Activated naive CD8-positive, alpha-beta T cell treated with anti-CD3 and anti-CD28 coated beads, Interleukin-2, amount 10 ng/mL, durations not matched to agents 7 days and 5 days (primary cell): Measurements from ENCODE around the gene LCA5L. TPM values are rescaled to one million over a fixed set of nuclear protein-coding genes. Genes with fewer than 3 reads are reported as not detected.
"Not testable (repeated sequence)": the region's sequence is repeated elsewhere in the genome, so short reads cannot be mapped to it uniquely, and the experiment has no call there.

ENCODE experiments used
- ATAC-seq: fragments of 150-1000 bp; cut with Tn5 transposase; one replicate; pipeline ENCODE4 v1.10.0; 2021; ENCODE audit warnings: low read depth, moderate library complexity
- POLR2A ChIA-PET: fragments of 350-600 bp; sonication (Branson Sonifier 250); formaldehyde crosslinking; loops from one replicate; lab custom pipeline; 2021; ENCODE audit warnings: antibody characterized with exemption; lab: Charles Lee
- DNase-seq: peaks from one replicate; pipeline ENCODE4 v3.0.0; 2021
- H3K27ac Mint-ChIP-seq: one replicate; pipeline ENCODE4 v1.8.0; 2022; ENCODE audit warnings: mild to moderate bottlenecking, mixed read lengths
- H3K27me3 Mint-ChIP-seq: one replicate; pipeline ENCODE4 v1.8.0; 2022; ENCODE audit warnings: mild to moderate bottlenecking, moderate library complexity, mixed read lengths
- H3K36me3 Mint-ChIP-seq: one replicate; pipeline ENCODE4 v1.8.0; 2021; ENCODE audit warnings: mild to moderate bottlenecking, mixed read lengths
- H3K4me1 Mint-ChIP-seq: one replicate; pipeline ENCODE4 v1.8.0; 2021; ENCODE audit warnings: mixed read lengths
- H3K4me3 Mint-ChIP-seq: one replicate; pipeline ENCODE4 v1.8.0; 2022; ENCODE audit warnings: mild to moderate bottlenecking, moderate library complexity, mixed read lengths
- H3K9me3 Mint-ChIP-seq: one replicate; pipeline ENCODE4 v1.8.0; 2021; ENCODE audit warnings: mixed read lengths
- total RNA-seq, 2 experiments: library from RNA; stranded (reverse); gene quantifications; one replicate each; pipeline ENCODE4 v1.2.3, GENCODE V29; 2021

LCA5L gene
- total RNA-seq, 2 experiments from 2014 or later, result not detected

- Mint-ChIP-seq H3K27ac (no peak overlapping the region), H3K36me3 (no peaks in the 10 kb centered on the region), H3K9me3 (no peaks in the 10 kb centered on the region), H3K27me3 (peaks cover 21% of the 10 kb centered on the region), H3K4me1 (peaks cover 8% of the 10 kb centered on the region), H3K4me3 (no peak overlapping the region)
- POLR2A ChIA-PET, result interaction anchor here (1.1 kb wide), 1 partner anchor 258 kb away, joined by 3 read pairs; no protein-coding TSS in a partner anchor
- ATAC-seq, result no peak
- DNase-seq, result no peak
These were observed 3.8 kb downstream of the LCA5L start for GRCh38 chr21:39441502-39442475.

DNA sequence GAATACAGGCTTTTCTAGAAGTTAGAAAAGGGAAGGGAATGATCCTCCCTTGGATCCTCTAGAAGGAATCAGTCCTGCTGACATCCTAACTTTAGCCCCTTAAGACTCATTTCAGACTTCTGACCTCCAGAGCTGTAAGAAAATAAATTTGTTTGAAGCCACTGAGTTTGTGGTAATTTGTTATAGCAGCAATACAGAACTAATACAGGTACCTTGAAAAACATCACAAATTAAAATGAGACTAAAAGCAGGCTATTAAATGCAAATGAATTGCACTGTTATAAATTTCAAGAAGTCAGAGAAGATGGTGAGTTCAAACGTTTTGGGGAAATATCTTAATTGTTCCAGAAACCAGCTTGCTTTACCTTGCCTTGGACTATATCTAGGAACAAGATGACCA lies 6.3 kb downstream of the LCA5L start:
- H3K36me3 Mint-ChIP-seq, result no peaks in the 10 kb centered on the region
- POLR2A ChIA-PET, result no interaction called here
- H3K27ac Mint-ChIP-seq, result no peak overlapping the region
- no peaks in the 10 kb centered on the region for H3K9me3 Mint-ChIP-seq
- no peak overlapping the region for H3K4me3 Mint-ChIP-seq
- peaks cover 16% of the 10 kb centered on the region for H3K27me3 Mint-ChIP-seq
- ATAC-seq (no peak), DNase-seq (no peak)
- no peaks in the 10 kb centered on the region for H3K4me1 Mint-ChIP-seq

DNA sequence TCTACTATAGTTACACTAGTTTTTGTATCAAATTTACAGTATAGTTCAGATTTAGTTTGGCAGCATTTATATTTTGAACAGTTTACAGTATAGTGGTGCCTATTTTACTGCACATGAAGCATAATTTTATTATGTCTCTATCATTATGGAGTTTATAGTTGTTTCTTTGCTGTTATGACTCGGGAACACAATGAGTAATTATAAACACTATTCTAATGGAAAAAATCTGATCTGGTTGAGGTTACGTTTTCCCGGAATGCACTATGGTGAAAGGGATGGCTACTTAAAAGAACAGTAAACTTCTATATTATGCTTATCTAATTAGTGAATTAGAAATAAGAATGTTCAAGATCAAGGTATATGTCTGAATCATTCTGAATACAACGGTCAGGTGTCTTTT lies 10.6 kb downstream of the LCA5L start:
- H3K36me3 Mint-ChIP-seq, result no peaks in the 10 kb centered on the region
- peaks cover 17% of the 10 kb centered on the region for H3K27me3 Mint-ChIP-seq
- no peaks in the 10 kb centered on the region for H3K4me1 Mint-ChIP-seq
- no peak overlapping the region for H3K4me3 Mint-ChIP-seq
- DNase-seq (no peak), ATAC-seq (no peak)
- H3K9me3 Mint-ChIP-seq, result no peaks in the 10 kb centered on the region
- no peak overlapping the region for H3K27ac Mint-ChIP-seq
- POLR2A ChIA-PET, result interaction anchor here (0.6 kb wide), 1 partner anchor 47 kb away, joined by 3 read pairs; no protein-coding TSS in a partner anchor

DNA sequence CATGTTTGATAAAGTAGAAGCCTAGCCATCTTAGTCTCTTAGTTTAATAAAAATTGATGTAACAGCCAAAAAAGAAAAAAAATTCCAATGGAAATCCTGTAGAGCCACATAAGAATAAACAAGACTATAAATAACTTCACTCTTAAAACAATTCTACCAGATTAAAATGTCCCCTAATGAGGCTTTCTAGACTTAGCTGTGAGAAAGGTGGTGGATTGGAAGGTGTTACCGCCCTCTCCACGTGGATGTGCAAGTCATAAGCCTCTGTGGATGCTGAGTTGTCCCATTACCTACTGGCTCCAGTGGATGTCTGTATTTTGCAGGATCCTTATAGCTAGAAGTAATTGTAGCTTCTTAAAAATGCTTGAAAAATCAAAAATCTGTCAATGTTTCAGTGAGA lies 14.6 kb downstream of the LCA5L start:
- POLR2A ChIA-PET, result interaction anchor here (0.6 kb wide), 1 partner anchor 63 kb away, joined by 4 read pairs; no protein-coding TSS in a partner anchor
- ATAC-seq, result no peak
- Mint-ChIP-seq H3K36me3 (no peaks in the 10 kb centered on the region), H3K27ac (no peak overlapping the region), H3K4me1 (no peaks in the 10 kb centered on the region), H3K27me3 (peaks cover 6% of the 10 kb centered on the region), H3K4me3 (no peak overlapping the region), H3K9me3 (no peaks in the 10 kb centered on the region)
- no peak for DNase-seq

DNA sequence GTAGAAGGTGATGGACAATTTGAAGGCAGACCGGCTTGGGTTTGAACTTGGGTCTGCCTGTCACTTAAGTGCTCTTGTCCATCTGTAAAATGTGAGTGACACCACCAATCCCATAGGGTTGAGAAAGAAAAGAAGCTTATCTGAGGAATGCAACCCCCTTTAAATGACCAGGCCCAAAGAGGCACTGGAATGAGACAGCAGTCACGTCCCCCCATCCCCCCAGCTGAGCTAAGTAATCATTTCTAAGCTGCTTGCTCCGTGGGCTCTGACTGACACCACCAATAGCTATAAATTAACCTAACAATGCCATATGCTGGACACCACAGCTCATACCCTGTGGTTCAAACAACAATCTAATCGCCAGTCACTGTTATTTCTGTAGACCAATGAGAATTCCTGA lies 15.1 kb downstream of the LCA5L start:
- Mint-ChIP-seq H3K27ac (no peak overlapping the region), H3K9me3 (no peaks in the 10 kb centered on the region), H3K36me3 (no peaks in the 10 kb centered on the region), H3K4me1 (no peaks in the 10 kb centered on the region), H3K4me3 (no peak overlapping the region), H3K27me3 (peaks cover 6% of the 10 kb centered on the region)
- ATAC-seq (no peak), DNase-seq (no peak)
- POLR2A ChIA-PET, result interaction anchor here (0.6 kb wide), 1 partner anchor 62 kb away, joined by 4 read pairs; no protein-coding TSS in a partner anchor

GRCh38 chr21:39430016-39430415 lies 15.6 kb downstream of the LCA5L start:
- H3K27ac Mint-ChIP-seq, result no peak overlapping the region
- peaks cover 6% of the 10 kb centered on the region for H3K27me3 Mint-ChIP-seq
- no peaks in the 10 kb centered on the region for H3K9me3 Mint-ChIP-seq
- no peaks in the 10 kb centered on the region for H3K36me3 Mint-ChIP-seq
- no peak overlapping the region for H3K4me3 Mint-ChIP-seq
- no peak for ATAC-seq
- POLR2A ChIA-PET, result no interaction called here
- no peaks in the 10 kb centered on the region for H3K4me1 Mint-ChIP-seq
- no peak for DNase-seq

- POLR2A ChIA-PET, result no interaction called here
- Mint-ChIP-seq H3K4me3 (no peak overlapping the region), H3K9me3 (no peaks in the 10 kb centered on the region), H3K27me3 (peaks cover 6% of the 10 kb centered on the region), H3K4me1 (no peaks in the 10 kb centered on the region), H3K36me3 (no peaks in the 10 kb centered on the region), H3K27ac (no peak overlapping the region)
- no peak for ATAC-seq
- DNase-seq, result no peak
These were observed 16.1 kb downstream of the LCA5L start for GRCh38 chr21:39429445-39429844.

DNA sequence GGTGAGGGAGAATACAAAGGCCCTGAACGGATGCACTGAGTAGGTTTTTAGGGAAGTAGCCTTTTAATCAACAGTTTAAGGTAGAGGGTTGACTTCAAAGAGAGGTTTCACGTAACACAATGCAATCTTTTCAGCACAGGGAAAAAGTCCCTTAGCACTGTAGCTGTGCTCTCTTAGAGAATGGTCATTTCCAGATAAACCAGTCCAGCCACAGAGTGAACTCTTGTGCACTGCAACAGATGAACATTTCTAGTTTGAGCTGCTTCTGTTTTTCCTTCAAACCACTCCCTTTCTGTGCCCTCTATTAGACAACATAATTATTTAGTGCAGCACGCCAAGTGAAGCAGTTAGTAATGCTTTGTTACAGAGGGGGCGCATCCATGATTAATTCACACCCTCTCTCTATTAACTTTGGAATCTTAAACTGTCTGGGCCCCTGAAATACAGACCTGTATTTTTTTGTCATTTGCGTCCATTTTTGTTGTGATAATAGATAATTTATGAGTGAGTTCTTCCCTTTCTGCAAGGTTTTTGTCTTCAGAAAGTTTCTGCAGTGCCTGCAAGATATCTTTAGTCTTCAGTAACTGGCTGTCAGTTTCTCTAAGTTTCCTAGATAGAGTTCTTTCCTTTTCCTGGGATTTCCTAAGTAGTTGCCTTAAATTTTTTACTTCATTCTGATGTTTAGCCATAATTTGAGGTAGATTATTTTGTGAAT lies 22.9 kb downstream of the LCA5L start:
- Mint-ChIP-seq H3K27ac (no peak overlapping the region), H3K36me3 (no peaks in the 10 kb centered on the region), H3K4me3 (no peak overlapping the region), H3K4me1 (no peaks in the 10 kb centered on the region), H3K27me3 (no peaks in the 10 kb centered on the region), H3K9me3 (no peaks in the 10 kb centered on the region)
- ATAC-seq (no peak), DNase-seq (no peak)
- POLR2A ChIA-PET, result no interaction called here

DNA sequence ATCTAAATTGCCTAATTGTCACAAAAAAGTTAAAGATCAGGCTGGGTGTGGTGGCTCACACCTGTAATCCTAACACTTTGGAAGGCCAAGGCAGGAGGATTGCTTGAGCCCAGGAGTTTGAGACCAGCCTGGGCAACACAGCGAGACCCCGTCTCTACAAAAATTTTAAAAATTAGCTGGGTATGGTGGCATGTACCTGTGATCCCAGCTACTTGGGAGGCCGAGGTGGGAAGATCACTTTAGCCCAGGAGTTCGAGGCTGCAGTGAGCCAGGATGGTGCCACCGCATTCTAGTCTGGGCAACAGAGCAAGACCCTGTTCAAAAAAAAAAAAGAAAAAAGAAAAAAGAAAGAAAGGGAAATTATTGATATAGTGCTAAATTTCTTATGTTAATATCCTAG lies 26.4 kb downstream of the LCA5L start:
- H3K27me3 Mint-ChIP-seq, DNase-seq: not testable (repeated sequence)

GRCh38 chr21:39406065-39406464 lies 39.5 kb downstream of the LCA5L start:
- no peak for DNase-seq
- no peak overlapping the region for H3K27ac Mint-ChIP-seq
- H3K4me3 Mint-ChIP-seq, result no peak overlapping the region
- H3K36me3 Mint-ChIP-seq, result peaks cover 13% of the 10 kb centered on the region
- H3K27me3 Mint-ChIP-seq, result no peaks in the 10 kb centered on the region
- peaks cover 6% of the 10 kb centered on the region for H3K9me3 Mint-ChIP-seq
- H3K4me1 Mint-ChIP-seq, result no peaks in the 10 kb centered on the region
- POLR2A ChIA-PET, result no interaction called here
- no peak for ATAC-seq

More for the DNA sequence above, 26.4 kb downstream of the LCA5L start:
- H3K27ac Mint-ChIP-seq, H3K9me3 Mint-ChIP-seq, H3K4me3 Mint-ChIP-seq, ATAC-seq, H3K36me3 Mint-ChIP-seq, H3K4me1 Mint-ChIP-seq: not testable (repeated sequence)
- POLR2A ChIA-PET, result interaction anchor here (0.7 kb wide), 1 partner anchor 1586 kb away, joined by 3 read pairs; no protein-coding TSS in a partner anchor

- Mint-ChIP-seq H3K4me3 (no peak overlapping the region), H3K36me3 (peaks cover 12% of the 10 kb centered on the region), H3K4me1 (no peaks in the 10 kb centered on the region), H3K27me3 (no peaks in the 10 kb centered on the region), H3K27ac (no peak overlapping the region), H3K9me3 (no peaks in the 10 kb centered on the region)
- ATAC-seq (no peak), DNase-seq (no peak)
- POLR2A ChIA-PET, result no interaction called here
These were observed 45.4 kb downstream of the LCA5L start for GRCh38 chr21:39400173-39400572.

GRCh38 chr21:39397646-39398385 lies 47.8 kb downstream of the LCA5L start:
- Mint-ChIP-seq H3K9me3 (no peaks in the 10 kb centered on the region), H3K4me3 (no peak overlapping the region), H3K27me3 (no peaks in the 10 kb centered on the region), H3K27ac (no peak overlapping the region), H3K36me3 (peaks cover 18% of the 10 kb centered on the region), H3K4me1 (no peaks in the 10 kb centered on the region)
- ATAC-seq (no peak), DNase-seq (no peak)
- POLR2A ChIA-PET, result no interaction called here

GRCh38 chr21:39392981-39393380 lies 52.6 kb downstream of the LCA5L start:
- Mint-ChIP-seq H3K4me1 (peaks cover 11% of the 10 kb centered on the region), H3K27me3 (no peaks in the 10 kb centered on the region), H3K9me3 (no peaks in the 10 kb centered on the region), H3K36me3 (peaks cover 19% of the 10 kb centered on the region), H3K27ac (no peak overlapping the region), H3K4me3 (no peak overlapping the region)
- POLR2A ChIA-PET, result interaction anchor here (1.1 kb wide), 1 partner anchor 79 kb away, joined by 3 read pairs; no protein-coding TSS in a partner anchor
- DNase-seq (no peak), ATAC-seq (no peak)
